Fibroblast of upper back skin (primary cell): ENCODE measurements around the gene FRAT2.

ENCODE experiments used
- DNase-seq: peaks from one replicate; pipeline ENCODE4 v3.0.0-alpha.2; 2013

Gene FRAT2

DNA sequence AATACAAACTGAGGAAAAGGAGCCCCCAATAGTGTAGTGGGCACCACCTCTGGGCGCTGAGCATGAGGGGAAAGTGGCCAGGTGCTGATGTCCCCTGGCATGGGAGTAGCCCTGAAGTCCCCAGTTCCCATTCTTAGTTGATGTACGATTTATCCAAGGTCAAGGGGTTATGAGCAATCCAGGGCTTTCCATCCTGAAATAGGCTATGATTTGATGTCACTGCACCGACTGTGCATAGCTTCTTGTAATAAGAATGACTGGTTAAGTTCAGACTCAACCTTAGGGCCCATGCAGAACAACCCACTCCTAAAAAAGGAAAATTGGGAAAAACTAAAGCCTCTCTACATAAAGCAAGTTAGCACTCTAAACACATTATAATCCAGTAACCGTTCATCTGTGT is 11.0 kb downstream of the FRAT2 start:
- no peak for DNase-seq

DNA sequence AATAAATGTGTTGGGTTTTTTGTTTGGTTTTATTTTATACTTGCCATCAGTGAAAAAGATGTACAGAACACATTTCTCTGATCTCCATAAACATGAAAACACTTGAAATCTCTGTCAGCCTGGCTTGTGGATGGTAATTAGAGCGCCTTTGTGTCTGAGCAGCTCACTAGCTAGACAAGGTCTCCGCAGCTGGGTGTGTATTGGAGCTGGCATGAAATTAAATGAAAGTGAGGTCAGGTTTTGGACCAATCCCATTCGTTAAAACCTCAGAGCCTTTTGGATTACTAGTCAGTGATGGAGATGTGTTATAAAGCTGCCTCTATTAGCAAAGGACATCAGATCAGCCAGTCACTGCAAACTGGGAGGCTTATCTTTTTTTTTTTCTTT is 12.7 kb downstream of the FRAT2 start:
- no peak for DNase-seq

DNA sequence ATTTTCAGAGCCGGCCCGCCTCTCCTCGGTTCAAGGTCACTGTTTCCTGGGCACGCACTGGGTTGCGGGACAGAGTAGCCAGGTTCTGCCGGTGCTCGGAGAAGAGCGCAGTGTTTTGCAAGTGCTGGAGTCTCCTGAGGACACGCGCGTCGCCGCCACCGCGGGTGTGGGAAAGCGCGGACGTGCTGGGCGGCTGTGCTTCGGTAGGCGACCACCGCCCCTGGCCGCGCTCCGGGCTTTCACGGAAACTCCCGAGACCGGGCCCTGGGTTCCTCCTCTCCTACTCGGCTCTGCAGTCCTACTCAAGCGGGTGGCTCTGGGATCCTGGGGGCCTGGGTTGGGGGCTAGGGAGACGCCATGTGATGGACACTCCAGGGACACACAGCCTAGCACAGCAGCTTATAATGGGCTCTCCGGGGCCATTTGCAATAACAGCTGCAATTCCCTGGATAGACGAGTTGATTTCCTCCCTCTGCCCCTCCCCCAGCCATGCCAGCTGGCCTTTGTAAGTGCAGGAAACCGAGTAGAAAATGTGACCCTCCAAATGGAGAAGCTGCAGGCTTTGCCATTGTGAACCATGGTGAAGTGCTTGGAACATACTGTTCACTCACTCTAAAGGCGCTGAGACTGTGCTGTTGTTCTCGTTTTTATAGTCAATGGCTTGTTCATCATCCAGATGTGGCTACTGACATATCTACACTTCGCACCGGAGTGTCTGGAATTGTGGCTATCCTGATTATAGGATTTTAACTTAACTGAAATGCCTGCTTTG is 13.3 kb downstream of the FRAT2 start:
- DNase-seq: no peak

DNA sequence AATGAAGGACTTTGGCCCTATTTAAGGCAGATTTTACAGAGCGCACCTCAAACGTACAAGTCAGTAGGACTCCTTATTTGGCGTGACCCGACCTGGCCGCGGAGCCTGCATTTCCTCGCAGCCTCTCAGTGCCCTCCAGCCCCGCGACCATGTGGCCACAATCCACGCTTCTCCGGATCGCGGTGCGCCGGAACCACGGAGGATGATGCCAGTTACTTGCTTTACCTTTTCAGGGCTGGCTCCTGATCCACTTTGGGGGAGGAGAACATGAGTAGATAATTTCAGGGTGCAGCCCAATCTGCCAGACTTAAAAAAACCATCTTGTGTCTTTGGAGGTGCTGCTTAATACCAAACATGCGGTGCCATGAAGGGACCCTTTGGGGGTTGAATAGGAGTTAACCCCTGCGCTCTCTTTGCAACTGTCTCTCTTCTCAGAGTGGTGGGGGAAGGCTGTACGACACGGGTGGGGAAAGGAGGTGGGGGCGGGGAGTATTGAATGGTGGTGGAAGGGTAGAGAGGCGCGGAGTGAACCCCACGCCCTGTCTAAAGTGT is 14.0 kb downstream of the FRAT2 start:
- no peak for DNase-seq

DNA sequence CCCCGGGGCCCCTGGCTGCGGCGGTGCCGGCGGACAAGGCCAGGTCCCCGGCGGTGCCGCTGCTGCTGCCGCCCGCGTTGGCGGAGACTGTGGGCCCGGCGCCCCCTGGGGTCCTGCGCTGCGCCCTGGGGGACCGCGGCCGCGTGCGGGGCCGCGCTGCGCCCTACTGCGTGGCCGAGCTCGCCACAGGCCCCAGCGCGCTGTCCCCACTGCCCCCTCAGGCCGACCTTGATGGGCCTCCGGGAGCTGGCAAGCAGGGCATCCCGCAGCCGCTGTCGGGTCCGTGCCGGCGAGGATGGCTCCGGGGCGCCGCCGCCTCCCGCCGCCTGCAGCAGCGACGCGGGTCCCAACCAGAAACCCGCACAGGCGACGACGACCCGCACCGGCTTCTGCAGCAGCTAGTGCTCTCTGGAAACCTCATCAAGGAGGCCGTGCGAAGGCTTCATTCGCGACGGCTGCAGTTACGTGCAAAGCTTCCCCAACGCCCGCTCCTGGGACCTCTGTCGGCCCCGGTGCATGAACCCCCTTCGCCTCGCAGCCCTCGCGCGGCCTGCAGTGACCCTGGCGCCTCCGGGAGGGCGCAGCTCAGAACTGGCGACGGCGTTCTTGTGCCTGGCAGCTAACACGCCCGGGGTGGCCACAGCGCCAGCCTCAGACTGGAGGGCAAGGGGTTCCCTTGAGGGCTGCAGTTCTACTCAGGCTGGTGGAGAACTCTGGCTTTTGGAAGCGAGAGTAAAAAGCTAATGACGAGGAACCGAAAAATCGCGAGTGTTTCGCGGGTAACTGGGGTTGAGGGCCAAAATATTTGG is 14.7 kb downstream of the FRAT2 start:
- DNase-seq: no peak

DNA sequence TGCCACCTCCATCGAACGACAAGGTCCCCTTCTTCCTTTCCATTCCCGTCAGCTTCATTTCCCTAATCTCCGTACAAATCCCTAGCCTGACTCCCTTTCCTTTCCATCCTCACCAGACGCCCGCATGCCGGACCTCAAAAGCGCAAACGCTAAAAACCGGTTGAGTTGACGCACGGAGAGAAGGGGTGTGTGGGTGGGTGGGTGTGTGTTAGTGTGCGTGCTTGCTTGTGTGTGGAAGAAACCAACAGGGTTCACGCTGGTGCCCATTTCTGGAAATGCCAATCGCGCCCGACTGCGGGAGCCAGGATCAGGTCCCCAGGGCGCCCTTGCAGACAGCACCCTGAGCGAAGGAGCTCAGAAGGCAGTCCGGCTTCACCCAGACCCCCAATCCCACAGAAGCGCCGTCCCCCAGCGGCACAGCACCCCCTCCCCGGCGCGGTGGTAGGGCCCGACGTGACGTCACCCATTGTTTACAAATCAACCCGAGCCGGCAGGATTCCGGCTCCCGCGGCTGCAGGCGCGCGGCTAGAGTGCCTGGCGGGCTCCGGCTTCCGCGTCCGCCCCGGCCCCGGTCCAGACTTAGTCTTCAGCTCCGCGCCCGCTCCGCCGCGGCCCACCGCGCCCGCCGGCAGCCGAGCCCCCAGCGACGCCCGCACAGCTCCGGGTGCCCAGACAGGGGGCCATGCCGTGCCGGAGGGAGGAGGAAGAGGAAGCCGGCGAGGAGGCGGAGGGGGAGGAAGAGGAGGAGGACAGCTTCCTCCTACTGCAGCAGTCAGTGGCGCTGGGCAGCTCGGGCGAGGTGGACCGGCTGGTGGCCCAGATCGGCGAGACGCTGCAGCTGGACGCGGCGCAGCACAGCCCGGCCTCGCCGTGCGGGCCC is 15.5 kb downstream of the FRAT2 start, which contains the start of gene FRAT1:
TSS of gene FRAT1 (plus strand) at position 500 of the 880 bp plus-strand sequence. CDS start at position 683, 183 bp downstream.
- DNase-seq: peak; percentile 83

DNA sequence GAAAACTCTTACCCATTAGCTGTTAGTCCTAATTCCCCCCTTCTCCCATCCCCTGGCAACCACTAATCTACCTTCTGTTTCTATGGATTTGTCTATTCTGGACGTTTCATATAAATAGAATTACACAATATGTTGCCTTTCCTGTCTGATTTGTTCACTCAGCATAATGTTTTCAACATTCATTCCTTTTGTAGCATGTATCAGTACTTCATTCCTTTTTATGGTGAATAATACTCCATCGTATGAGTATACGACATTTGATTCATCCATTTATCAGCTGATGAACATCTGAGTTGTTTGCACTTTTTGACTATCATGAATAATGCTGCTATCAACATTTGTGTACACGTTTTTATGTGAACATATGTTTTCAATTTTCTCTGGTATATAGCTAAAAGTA is 19.9 kb downstream of the FRAT2 start:
- DNase-seq: no peak

DNA sequence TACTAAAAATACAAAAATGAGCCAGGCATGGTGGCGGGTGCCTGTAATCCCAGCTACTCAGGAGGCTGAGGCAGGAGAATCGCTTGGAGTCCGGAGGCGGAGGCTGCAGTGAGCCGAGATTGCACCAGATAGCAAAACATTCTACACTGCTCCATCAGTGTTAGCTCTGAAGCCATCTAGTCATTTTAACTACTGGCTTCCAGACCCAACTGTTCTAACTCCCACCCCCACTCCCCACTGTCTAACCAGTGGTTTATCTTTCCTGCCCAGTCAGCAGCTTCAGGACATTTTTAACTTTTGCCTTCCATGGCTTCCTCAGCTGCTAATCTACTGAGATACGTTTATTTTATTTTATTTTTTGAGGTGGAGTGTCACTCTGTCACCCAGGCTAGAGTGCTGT is 21.6 kb downstream of the FRAT2 start:
- DNase-seq: no peak

DNA sequence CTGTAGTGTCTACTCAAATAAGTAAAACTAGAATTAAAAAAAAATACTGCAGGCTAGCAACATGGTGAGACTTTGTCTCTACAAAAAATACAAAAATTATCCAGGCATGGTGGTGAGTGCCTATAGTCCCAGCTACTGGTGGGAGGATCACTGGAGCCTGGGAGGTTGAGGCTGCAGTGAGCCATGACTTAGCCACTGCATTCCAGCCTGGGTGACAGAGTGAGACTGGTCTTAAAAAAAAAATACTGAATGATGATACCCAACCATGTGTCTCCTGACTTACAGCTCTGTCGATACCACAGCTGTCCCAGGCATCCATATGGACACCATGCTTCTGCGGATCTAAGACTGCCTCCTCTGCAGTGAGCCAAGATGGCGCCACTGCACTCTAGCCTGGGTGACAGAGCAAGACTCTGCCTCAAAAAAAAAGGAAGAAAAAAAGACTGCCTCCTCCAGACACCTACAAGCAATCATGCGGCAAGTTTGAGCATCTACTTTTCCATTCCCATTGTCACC is 23.4 kb downstream of the FRAT2 start:
- DNase-seq: no peak

DNA sequence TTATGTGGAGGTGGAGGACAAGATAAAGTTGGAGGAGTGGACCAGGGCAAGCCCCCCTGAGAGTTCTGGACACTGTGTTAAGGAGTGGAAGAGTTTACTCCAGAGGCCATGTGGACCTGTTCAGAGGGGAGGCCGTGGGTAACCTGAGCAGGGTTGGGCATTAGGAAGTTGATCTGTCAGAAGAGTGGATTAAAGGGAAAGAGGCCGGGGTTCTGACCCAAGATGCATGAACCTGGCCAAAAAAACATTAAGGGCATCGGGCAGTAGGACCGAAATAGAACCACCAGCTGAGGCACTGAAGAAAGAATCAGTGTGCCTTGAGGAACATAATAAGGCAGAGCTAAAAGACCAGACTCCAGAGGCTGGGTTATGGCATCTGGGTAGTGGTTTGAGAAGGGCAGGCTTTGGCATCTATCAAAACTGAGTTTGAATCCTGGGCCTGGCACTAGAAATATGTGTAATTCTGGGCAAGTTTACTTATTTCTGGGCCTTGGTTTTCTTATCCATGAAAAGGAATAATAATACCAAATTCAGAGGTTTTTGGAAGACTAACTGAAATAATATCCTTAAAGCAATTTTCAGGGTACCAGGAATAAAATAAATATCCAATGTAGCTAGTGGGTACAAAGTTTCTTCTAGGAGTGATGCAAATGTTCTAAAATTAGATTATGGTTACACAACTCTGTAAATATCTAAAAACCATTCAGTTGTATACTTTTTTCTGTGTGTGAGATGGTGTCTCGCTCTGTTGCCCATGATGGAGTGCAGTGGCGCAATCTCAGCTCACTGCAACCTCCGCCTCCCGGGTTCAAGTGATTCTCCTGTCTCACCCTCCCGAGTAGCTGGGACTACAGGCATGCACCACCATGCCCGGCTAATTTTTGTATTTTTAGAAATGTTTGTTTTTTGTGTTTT is 26.4 kb downstream of the FRAT2 start:
- DNase-seq: no peak

DNA sequence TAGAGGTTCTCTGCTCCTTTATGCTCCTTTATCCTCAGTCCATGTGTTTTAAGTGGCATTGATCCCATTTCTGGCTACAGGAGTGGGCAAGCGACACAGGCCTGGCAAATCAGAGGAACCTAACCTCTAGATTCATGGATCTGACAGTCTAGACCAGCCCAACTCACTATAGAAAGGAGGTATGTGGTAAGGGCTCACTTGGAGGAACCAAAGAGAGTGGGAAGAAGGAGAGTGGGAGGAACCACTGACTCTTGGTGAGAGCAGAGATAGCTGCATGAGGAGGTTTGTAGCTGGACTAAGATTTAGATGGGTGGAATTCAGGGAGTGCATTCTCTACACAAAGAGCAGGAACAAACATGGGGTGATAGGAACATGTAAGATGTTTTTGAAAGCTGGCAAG is 27.1 kb downstream of the FRAT2 start:
- no peak for DNase-seq

DNA sequence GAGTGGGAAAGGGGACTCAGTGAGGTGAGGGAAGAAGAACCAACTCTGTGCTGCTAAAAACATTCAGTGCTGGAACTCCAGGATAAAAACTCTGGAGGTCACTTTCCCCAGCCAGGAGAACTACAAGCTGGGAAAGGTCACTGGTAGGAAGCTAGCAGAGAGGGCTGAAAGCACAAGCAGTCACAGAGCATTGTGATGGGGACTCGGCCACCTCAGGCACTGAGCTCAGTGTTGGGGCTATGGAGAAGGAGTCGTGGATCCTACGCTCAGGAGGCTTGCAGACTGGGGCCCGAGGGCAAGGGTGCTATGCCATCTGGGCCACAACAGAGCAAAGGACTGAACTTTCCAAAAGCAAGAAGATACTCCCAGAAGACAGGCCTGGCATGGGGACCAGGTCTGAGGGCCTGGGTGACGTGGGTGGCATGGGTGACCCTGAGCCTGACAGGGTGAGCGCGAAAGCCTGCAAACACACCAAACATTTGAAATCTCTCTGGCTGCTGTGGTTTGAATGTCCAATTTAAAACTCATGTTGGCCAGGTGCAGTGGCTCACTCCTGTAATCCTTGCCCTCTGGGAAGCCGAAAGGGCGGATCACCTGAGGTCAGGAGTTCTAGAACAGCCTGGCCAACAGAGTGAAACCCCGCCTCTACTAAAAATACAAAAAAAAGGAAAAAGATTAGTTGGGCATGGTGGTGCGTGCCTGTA is 32.3 kb downstream of the FRAT2 start:
- no peak for DNase-seq

DNA sequence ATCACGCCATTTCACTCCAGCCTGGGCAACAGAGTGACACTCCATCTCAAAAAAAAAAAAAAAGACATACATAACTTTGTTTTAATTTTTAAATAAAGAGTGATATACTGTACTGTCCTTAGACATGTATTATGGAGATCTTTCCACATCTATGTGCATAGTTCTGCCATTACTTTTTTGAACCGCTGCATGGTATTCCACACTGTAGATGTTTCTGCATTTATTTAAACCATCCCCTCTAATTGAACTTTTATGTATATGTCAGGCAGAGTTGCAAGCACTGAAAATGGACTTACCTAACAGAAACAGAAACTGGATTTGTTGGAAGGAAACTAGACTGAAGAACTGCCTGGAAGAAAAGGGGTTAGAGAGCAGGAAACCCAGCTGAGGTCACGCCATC is 33.5 kb downstream of the FRAT2 start:
- DNase-seq: no peak

DNA sequence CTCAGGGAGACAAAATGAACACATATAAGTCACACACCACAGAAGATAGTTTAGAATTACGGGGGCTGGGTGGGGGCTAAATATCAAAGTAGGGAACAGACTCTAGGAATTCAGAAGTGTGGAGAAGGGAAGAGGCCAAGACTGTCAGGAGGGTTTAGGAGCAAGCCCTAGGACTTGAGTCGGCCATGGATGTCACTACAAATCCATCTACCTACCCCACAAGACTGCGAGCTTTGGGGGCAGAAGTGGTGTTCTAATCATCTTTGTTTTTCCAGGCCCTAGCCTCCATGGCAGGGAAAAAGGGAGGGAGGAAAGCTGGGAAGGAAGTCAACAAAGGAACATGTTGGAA is 36.3 kb downstream of the FRAT2 start:
- DNase-seq: no peak

DNA sequence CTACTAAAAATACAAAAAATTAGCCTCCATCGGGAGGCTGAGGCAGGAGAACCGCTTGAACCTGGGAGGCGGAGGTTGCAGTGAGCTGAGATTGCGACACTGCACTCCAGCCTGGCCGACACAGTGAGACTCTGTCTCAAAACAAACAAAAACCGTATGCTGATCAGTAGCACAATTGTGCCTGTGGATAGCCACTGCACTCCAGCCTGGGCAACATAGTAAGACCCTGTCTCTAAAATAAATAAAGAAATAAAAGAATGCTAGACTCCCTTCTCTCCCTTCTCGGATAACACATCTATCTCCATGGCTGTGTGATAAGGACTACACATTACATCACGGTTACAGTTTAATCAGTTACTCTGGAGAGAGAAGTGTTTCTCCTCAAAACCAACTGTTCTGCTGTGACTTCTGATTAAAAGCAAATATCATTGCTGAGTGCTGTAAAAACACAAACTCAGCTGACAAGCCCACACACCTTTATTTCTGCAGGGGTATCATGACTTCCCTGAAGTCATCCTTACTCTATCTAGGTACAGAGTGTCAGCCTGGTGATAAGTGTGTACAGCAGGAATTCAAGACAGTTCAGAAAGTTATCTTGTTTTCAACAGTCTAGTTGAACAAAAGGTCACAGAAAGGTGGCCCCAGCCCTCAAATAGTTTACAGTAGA is 36.8 kb downstream of the FRAT2 start:
- no peak for DNase-seq

DNA sequence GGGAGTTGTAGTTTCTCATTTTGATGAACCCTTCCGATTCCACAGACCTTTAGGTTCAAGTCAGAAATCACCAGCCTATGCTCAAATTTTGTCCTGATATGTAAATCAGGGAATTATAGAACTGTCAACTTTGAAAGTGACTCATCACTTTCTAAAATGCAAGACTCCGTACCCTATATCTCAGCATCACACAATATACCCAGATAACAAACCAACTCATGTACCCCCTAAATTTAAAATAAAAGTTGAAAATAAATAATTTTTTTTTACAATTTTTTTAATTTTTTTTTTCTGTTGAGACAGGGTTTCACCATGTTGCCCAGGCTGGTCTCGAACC is 41.7 kb downstream of the FRAT2 start:
- DNase-seq: no peak

DNA sequence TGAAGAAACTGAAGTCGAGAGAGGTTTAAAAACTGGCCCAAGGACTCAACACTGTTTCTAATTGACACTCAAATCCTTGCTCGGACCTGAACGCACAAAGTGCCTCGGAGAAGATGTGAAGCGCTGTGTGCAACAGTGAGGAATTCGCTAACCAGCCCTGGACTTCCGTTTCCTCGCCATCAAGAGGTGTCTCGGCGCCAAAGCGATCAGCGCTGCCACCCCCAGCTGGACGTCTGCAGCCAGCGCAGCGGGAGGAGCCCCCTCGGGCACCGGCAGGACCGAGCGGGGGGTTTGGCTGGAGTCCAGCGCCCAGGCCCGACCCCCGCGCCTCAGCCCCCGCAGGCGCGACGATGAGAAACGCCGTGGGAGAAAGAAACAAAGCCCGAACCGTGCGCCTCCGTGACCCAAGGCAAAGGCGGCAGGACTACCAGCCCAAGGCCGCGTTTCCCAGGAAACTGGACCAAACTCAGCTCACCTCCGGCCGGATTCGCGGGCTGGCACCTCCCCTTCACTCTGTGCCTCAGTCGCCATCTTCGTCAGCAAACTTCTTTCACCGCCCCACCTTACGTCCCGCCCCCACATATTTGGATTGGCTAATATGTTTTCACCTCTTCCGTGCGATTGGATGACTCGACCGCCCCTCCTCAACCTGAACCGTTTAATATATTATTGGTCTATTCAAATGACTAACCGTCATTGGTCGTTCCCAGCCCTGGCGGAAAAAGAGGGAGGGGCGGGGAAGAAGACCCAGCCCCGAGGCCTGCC is 42.2 kb downstream of the FRAT2 start, which contains the start of gene ARHGAP19:
TSS of gene ARHGAP19 (minus strand) at position 541 of the 765 bp plus-strand sequence. CDS start at position 531, 10 bp downstream.
- peak; percentile 99 for DNase-seq

DNA sequence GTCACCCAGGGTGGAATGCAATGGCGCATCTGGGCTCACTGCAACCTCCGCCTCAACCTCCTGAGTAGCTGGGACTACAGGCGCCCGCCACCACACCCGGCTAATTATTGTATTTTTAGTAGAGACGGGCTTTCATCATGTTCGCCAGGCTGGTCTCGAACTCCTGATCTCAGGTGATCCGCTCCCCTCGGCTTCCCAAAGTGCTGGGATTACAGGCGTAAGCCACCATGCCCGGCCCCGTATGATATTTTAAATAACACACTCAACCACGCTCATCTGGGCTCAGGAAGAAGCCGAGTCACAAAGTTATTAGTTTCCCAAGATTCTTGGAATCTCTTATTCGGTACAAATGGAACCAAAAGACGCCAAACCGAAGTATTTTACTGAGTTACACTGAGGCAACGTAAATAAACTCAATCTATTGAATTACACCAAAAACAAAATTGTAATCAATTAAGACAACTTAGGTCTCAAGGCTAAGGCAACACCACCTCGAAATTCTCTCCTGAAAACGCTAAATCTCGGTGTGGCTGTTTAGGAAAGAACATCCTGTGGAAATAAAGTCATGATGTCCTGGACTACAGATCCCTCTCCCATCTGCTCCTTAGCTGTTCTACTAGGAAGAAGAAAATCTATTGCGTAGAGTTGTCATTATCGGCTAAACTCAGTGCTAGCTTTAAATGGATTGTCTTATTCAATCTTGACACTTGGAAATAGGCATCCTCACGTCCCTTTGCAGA is 43.0 kb downstream of the FRAT2 start:
- DNase-seq: no peak
